Ecto neural progenitor cell (in vitro differentiated cells): ENCODE results near the gene PFN2.

Experiments used
- DNase-seq: peaks from one replicate; pipeline ENCODE4 v3.0.0-alpha.2; 2018; ENCODE audit warnings: low spot score

The PFN2 gene

DNA sequence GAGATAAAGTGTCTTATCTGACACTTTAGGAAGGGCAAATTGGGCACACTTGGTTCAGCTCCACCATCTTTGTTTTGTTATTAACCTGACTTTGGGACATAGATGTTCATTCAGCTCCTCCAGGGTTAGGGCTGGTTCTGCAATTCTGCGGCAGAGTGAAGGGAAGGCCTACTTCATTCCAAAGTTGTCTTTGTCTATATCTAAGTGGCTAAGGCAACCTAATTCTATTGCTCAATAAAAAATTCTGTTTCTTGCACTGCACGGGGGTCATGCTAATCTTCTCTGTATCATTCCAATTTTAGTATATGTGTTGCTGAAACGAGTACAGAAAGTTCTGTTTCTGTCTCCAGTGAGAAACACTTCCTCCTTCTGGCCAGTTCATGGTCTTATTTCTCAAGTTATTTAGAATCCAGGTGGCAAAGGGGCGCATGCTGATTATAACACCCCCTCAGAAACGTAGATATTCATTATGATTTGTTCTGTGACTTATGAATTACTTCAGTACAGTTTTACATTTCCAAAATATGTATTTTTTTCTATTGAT is 53.5 kb downstream of the PFN2 start:
- DNase-seq, result no peak
